DOHH2 (cell line): Measurements from ENCODE around the gene CWC22.

Experiments
- H3F3A ChIP-seq: fragments of 200-600 bp; sonication (generic), shearing (Covaris generic); 2 replicates; pipeline ENCODE4 v1.6.0; 2016; ENCODE audit warnings: antibody characterized with exemption, mild to moderate bottlenecking; ENCODE audit not compliant: control insufficient read depth, insufficient read depth
- H3K27ac ChIP-seq: fragments of 200-600 bp; sonication (generic); 2 replicates; pipeline ENCODE4 v1.5.1; 2014; ENCODE audit warnings: low read depth, mild to moderate bottlenecking, low read length, moderate library complexity
- H3K27me3 ChIP-seq: fragments of 200-600 bp; sonication (generic); 2 replicates; pipeline ENCODE4 v1.6.1; 2014; ENCODE audit warnings: mild to moderate bottlenecking, low read length, mixed read lengths; ENCODE audit not compliant: control insufficient read depth
- H3K36me3 ChIP-seq: fragments of 200-600 bp; sonication (generic); 2 replicates; pipeline ENCODE4 v1.6.1; 2014; ENCODE audit warnings: mild to moderate bottlenecking, low read length, moderate library complexity, mixed read lengths; ENCODE audit not compliant: control insufficient read depth
- H3K4me1 ChIP-seq: fragments of 200-600 bp; sonication (generic); 2 replicates; pipeline ENCODE4 v1.6.1; 2014; ENCODE audit warnings: mild to moderate bottlenecking, low read length, mixed read lengths; ENCODE audit not compliant: control insufficient read depth
- H3K4me2 ChIP-seq: fragments of 200-600 bp; sonication (generic); 2 replicates; pipeline ENCODE4 v1.6.0; 2014; ENCODE audit warnings: mild to moderate bottlenecking, low read length, moderate library complexity
- H3K4me3 ChIP-seq: fragments of 200-600 bp; sonication (generic); 2 replicates; pipeline ENCODE4 v1.5.1; 2014; ENCODE audit warnings: mild to moderate bottlenecking, low read length, mixed read lengths
- H3K79me2 ChIP-seq: fragments of 200-600 bp; sonication (generic); 2 replicates; pipeline ENCODE4 v1.6.1; 2014; ENCODE audit warnings: mild to moderate bottlenecking, low read length, mixed read lengths; ENCODE audit not compliant: control insufficient read depth
- H3K9me2 ChIP-seq: fragments of 200-600 bp; sonication (generic); replicated peaks from 2 replicates; pipeline ENCODE4 v1.6.1; 2014; ENCODE audit warnings: mild to moderate bottlenecking, low read length, mixed read lengths; ENCODE audit not compliant: control insufficient read depth
- H3K9me3 ChIP-seq: fragments of 200-600 bp; sonication (generic); 2 replicates; pipeline ENCODE4 v1.6.1; 2014; ENCODE audit warnings: antibody characterized with exemption, low read length, mixed read lengths; ENCODE audit not compliant: control insufficient read depth, insufficient read depth
- H4K20me1 ChIP-seq: fragments of 200-600 bp; sonication (generic); 2 replicates; pipeline ENCODE4 v1.6.0; 2014; ENCODE audit warnings: low read depth, mild to moderate bottlenecking, antibody characterized with exemption, low read length, moderate library complexity; ENCODE audit not compliant: control insufficient read depth, insufficient read depth
- CTCF ChIP-seq: fragments of 200-600 bp; sonication (generic); IDR thresholded peaks from one replicate; pipeline ENCODE4 v1.5.1; 2014; ENCODE audit warnings: antibody characterized with exemption, mild to moderate bottlenecking, low read depth, low read length; ENCODE audit not compliant: poor library complexity, severe bottlenecking
- EZH2phosphoT487 ChIP-seq: fragments of 200-600 bp; sonication (generic); IDR thresholded peaks from 2 replicates; pipeline ENCODE4 v1.6.1; 2017; ENCODE audit warnings: borderline replicate concordance, mild to moderate bottlenecking, antibody characterized with exemption, low read length, moderate library complexity, mixed read lengths

The CWC22 gene

GRCh38 chr2:179985163-179985820, 21.8 kb downstream of the CWC22 start:
- no peaks in the 10 kb centered on the region for H3K9me2 ChIP-seq
- H3K27me3 ChIP-seq: no peaks in the 10 kb centered on the region
- no peaks in the 10 kb centered on the region for H3K9me3 ChIP-seq
- peaks cover 70% of the 10 kb centered on the region for H3K36me3 ChIP-seq
- no peaks in the 10 kb centered on the region for H4K20me1 ChIP-seq
- H3K27ac ChIP-seq: no peak overlapping the region
- TF ChIP-seq CTCF (no peak), EZH2phosphoT487 (no peak)
- no peaks in the 10 kb centered on the region for H3K79me2 ChIP-seq
- no peak overlapping the region for H3K4me3 ChIP-seq
- H3F3A ChIP-seq: no peaks in the 10 kb centered on the region
- H3K4me1 ChIP-seq: no peaks in the 10 kb centered on the region
- H3K4me2 ChIP-seq: no peak overlapping the region

- Histone ChIP-seq H4K20me1 (no peaks in the 10 kb centered on the region), H3K79me2 (no peaks in the 10 kb centered on the region), H3K9me3 (no peaks in the 10 kb centered on the region), H3K4me1 (no peaks in the 10 kb centered on the region), H3F3A (no peaks in the 10 kb centered on the region), H3K4me2 (no peak overlapping the region), H3K9me2 (no peaks in the 10 kb centered on the region), H3K4me3 (no peak overlapping the region), H3K27me3 (no peaks in the 10 kb centered on the region), H3K27ac (no peak overlapping the region), H3K36me3 (peaks cover 82% of the 10 kb centered on the region)
- TF ChIP-seq CTCF (no peak), EZH2phosphoT487 (no peak)
Measured at GRCh38 chr2:179983250-179983932, 23.7 kb downstream of the CWC22 start.

GRCh38 chr2:179981085-179981484, 26.0 kb downstream of the CWC22 start:
- no peaks in the 10 kb centered on the region for H3K27me3 ChIP-seq
- no peaks in the 10 kb centered on the region for H3K79me2 ChIP-seq
- no peaks in the 10 kb centered on the region for H3K4me1 ChIP-seq
- H3F3A ChIP-seq: no peaks in the 10 kb centered on the region
- H3K36me3 ChIP-seq: peaks cover 75% of the 10 kb centered on the region
- no peak overlapping the region for H3K4me2 ChIP-seq
- H3K9me3 ChIP-seq: no peaks in the 10 kb centered on the region
- H3K27ac ChIP-seq: no peak overlapping the region
- H3K9me2 ChIP-seq: no peaks in the 10 kb centered on the region
- H3K4me3 ChIP-seq: no peak overlapping the region
- no peak for TF ChIP-seq EZH2phosphoT487
- no peak for TF ChIP-seq CTCF
- no peaks in the 10 kb centered on the region for H4K20me1 ChIP-seq
